ENCODE data around the gene SEC16B. TPM values are rescaled to one million over a fixed set of nuclear protein-coding genes. Genes with fewer than 3 reads are reported as not detected.

The SEC16B gene
- total and polyA plus RNA-seq, 2 of the 13 experiments (the other 11 are each of a cell fraction or from before 2014, with no cell fraction given) = 4.6 to 5.8 TPM

DNA sequence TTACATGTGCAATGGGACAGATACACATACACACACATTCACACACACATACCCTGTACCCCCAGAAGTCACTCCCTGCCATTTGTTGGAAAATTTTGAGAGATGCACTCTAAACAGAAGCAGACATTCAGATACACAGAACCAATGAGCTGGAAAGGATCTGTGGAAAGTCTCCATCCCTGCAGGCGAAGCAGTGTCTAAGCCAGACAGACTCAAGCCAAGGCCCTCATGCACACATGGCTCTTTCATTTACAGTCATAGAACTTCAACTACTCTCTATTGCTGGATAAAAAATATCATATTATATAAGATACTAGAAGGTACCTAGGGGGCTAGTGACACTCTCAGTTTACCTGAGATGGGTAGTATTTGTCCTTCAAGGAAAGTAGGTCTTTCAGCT, 7.3 kb upstream of the SEC16B start:
- Histone ChIP-seq H4K20me1 (ENCODE audit: insufficient read depth, low read length) (no peaks in the 10 kb centered on the region), H3K27ac (ENCODE audit: extremely low read length, insufficient read depth, low read length) (no peak overlapping the region), H3K9ac (ENCODE audit: insufficient read depth, low read depth, low read length) (no peak overlapping the region), H3K79me2 (ENCODE audit: insufficient read depth, low read length) (no peaks in the 10 kb centered on the region), H3K4me2 (ENCODE audit: low read depth, low read length) (no peak overlapping the region), H3K9me3 (ENCODE audit: low read length) (no peaks in the 10 kb centered on the region), H3K27me3 (ENCODE audit: control insufficient read depth in 1 of 2, insufficient read depth in 2 of 2, low read length in 2 of 2) (no peaks in the 10 kb centered on the region), H2AFZ (ENCODE audit: low read length) (no peak overlapping the region), H3K4me1 (ENCODE audit: insufficient read depth, low read length) (no peaks in the 10 kb centered on the region), H3K4me3 (replicated peaks in 1 of 3; ENCODE audit: insufficient read depth in 1 of 3, low read depth in 2 of 3, low read length in 3 of 3) (no peak overlapping the region), H3K36me3 (replicated peaks in 1 of 2; ENCODE audit: control insufficient read depth in 1 of 2, insufficient read depth in 2 of 2, low read length in 2 of 2) (no peaks in the 10 kb centered on the region)
- no peak for FAIRE-seq
- ATAC-seq = no peak
- in situ Hi-C loops (cut with HindIII; ENCODE audit: extremely low pct_ligation_motif_present, low pct_unique_long_range_greater_than_20kb) = no loop called here
- intact Hi-C loops (cut with micrococcal nuclease; ENCODE audit: unreplicated experiment) = no loop called here
- BruUV-seq (replicated peaks) = no TSS peak
- POLR2A ChIA-PET = interaction anchor here (1.5 kb wide), 1 partner anchor 9 kb away, joined by 5 read pairs; no protein-coding TSS in a partner anchor
- CTCF ChIA-PET (ENCODE audit: low intra/inter-chr PET ratio, low total read pairs) = no interaction called here
- no peak for DNase-seq (ENCODE audit: low spot score)
- 90% methylated on average over 1 of the region's 1 CpG for WGBS (ENCODE audit: low lambda C conversion rate)
- TF ChIP-seq HBP1 (CRISPR knock-in tag; IDR thresholded peaks at IDR 0.05; ENCODE audit: low read depth) (no peak), ZNF589 (CRISPR knock-in tag; conservative IDR thresholded peaks at IDR 0.05) (no peak), ZNF260 (CRISPR knock-in tag; IDR thresholded peaks at IDR 0.05; ENCODE audit: borderline replicate concordance, low read depth) (no peak), RXRB (CRISPR knock-in tag; IDR thresholded peaks at IDR 0.05; ENCODE audit: borderline replicate concordance) (no peak), RNF2 (conservative IDR thresholded peaks at IDR 0.05; ENCODE audit: low read depth) (no peak), ZNF142 (CRISPR knock-in tag; IDR thresholded peaks at IDR 0.05) (no peak), NFIC (IDR thresholded peaks at IDR 0.05; ENCODE audit: low read length) (no peak), ZNF333 (CRISPR knock-in tag; IDR thresholded peaks at IDR 0.05; ENCODE audit: borderline replicate concordance) (no peak), GATAD1 (CRISPR knock-in tag; IDR thresholded peaks at IDR 0.05) (no peak), NR0B2 (CRISPR knock-in tag; IDR thresholded peaks at IDR 0.05) (no peak), ZNF329 (CRISPR knock-in tag; IDR thresholded peaks at IDR 0.05; ENCODE audit: low read depth) (no peak), ZNF775 (CRISPR knock-in tag; IDR thresholded peaks at IDR 0.05; ENCODE audit: borderline replicate concordance) (no peak)

All from HepG2 (cell line).